ENCODE data around the gene PTPRJ. TPM values are rescaled to one million over a fixed set of nuclear protein-coding genes. Genes with fewer than 3 reads are reported as not detected.

The PTPRJ gene
- total RNA-seq, 1 donor from 2014 or later = 18.9 TPM

DNA sequence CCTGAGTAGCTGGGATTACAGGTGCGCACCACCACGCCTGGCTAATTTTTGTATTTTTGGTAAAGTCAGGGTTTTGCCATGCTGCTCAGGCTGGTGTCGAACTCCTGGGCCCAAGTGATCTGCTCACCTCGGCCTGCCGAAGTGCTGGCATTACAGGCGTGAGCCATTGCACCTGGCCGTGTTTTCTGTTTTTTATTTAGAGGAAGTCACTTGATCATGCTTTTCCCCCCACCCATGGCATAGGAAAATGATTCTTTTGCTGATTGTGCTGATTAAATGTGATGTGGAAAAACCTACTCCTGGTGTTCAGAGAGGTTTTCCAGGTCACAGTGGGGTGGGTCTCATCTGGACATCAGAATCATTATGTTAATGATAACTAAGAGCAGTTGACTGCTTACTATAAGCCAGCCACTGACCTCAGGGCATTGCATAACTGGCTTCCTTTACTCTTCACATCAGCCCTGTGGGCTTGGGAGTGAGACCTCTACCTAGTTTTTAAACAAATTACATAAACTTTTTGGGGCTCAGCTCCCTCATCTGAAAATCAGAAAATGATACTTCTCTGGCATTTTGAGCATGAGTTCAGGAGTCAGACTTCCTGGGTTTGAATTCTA lies 71.0 kb downstream of the PTPRJ start:
- no peak for DNase-seq (ENCODE audit: low spot score, unreplicated experiment)
- Mint-ChIP-seq H3K4me1 (ENCODE audit: low read depth) (peaks cover 41% of the 10 kb centered on the region), H3K36me3 (ENCODE audit: insufficient read depth) (no peaks in the 10 kb centered on the region), H3K9me3 (ENCODE audit: low read depth) (no peaks in the 10 kb centered on the region), H3K27ac (no peak overlapping the region), H3K27me3 (no peaks in the 10 kb centered on the region), H3K4me3 (ENCODE audit: low read depth) (no peak overlapping the region)
- TF ChIP-seq, protein P1, sequence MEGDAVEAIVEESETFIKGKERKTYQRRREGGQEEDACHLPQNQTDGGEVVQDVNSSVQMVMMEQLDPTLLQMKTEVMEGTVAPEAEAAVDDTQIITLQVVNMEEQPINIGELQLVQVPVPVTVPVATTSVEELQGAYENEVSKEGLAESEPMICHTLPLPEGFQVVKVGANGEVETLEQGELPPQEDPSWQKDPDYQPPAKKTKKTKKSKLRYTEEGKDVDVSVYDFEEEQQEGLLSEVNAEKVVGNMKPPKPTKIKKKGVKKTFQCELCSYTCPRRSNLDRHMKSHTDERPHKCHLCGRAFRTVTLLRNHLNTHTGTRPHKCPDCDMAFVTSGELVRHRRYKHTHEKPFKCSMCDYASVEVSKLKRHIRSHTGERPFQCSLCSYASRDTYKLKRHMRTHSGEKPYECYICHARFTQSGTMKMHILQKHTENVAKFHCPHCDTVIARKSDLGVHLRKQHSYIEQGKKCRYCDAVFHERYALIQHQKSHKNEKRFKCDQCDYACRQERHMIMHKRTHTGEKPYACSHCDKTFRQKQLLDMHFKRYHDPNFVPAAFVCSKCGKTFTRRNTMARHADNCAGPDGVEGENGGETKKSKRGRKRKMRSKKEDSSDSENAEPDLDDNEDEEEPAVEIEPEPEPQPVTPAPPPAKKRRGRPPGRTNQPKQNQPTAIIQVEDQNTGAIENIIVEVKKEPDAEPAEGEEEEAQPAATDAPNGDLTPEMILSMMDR (IDR thresholded peaks at IDR 0.05; ENCODE audit: unreplicated experiment) = no peak

GRCh38 chr11:48052183-48053044 lies 72.1 kb downstream of the PTPRJ start:
- H3K27ac Mint-ChIP-seq = peak overlapping the region; percentile 84
- H3K9me3 Mint-ChIP-seq (ENCODE audit: low read depth) = no peaks in the 10 kb centered on the region
- TF ChIP-seq, protein P1 (IDR thresholded peaks at IDR 0.05; ENCODE audit: unreplicated experiment) = no peak
- peaks cover 41% of the 10 kb centered on the region for H3K4me1 Mint-ChIP-seq (ENCODE audit: low read depth)
- H3K4me3 Mint-ChIP-seq (ENCODE audit: low read depth) = no peak overlapping the region
- DNase-seq (ENCODE audit: low spot score, unreplicated experiment) = no peak
- no peaks in the 10 kb centered on the region for H3K36me3 Mint-ChIP-seq (ENCODE audit: insufficient read depth)
- H3K27me3 Mint-ChIP-seq = no peaks in the 10 kb centered on the region

- DNase-seq (ENCODE audit: low spot score, unreplicated experiment) = no peak
- Mint-ChIP-seq H3K9me3 (ENCODE audit: low read depth) (no peaks in the 10 kb centered on the region), H3K4me1 (ENCODE audit: low read depth) (peaks cover 28% of the 10 kb centered on the region), H3K27ac (no peak overlapping the region), H3K27me3 (no peaks in the 10 kb centered on the region), H3K4me3 (ENCODE audit: low read depth) (no peak overlapping the region), H3K36me3 (ENCODE audit: insufficient read depth) (no peaks in the 10 kb centered on the region)
- TF ChIP-seq, protein P1 (IDR thresholded peaks at IDR 0.05; ENCODE audit: unreplicated experiment) = no peak
Observed at GRCh38 chr11:48054994-48055291, 74.6 kb downstream of the PTPRJ start.

DNA sequence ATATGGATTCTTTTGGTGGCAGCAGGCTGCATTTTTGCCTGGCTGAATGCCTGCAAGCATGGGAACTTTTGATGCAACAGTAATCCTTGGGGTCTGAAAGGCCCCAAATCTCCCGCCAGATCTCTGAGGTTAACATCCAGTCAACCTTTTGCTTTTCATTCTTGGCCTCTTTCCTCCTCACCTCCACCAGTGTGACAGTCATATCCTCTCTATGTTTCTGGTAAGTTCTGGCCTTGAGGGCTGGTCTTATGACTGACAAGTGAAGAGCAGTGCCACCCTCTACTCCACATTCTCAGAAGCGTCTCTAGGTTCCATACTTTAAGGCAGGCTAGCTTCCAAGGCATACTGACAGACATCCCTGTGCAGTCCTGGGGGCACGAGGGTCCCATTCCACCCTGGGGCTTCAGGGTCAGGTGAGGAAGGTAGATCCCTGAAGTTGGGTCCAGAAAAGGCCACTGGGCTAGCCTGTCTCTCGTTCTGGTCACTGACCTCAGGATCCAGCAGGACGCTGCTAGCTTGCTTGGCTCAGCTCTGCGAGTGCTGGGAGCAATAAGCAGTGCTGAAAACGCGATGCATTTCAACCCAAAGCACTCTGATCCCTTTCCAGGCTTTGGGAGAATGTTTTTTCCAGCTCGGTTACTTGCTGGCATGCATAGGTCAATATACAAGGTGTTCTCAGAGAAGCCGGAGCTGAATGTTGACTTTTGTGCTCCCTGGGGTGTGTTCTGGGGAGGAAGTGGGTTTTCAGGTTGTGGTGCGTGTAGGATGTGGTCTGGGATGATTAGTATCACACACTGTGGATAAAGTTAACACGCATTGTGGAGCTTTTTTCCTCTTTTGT lies 75.2 kb downstream of the PTPRJ start:
- Mint-ChIP-seq H3K4me3 (ENCODE audit: low read depth) (no peak overlapping the region), H3K27me3 (no peaks in the 10 kb centered on the region), H3K27ac (peak overlapping the region; percentile 79), H3K4me1 (ENCODE audit: low read depth) (peaks cover 22% of the 10 kb centered on the region), H3K36me3 (ENCODE audit: insufficient read depth) (no peaks in the 10 kb centered on the region), H3K9me3 (ENCODE audit: low read depth) (no peaks in the 10 kb centered on the region)
- TF ChIP-seq, protein P1 (IDR thresholded peaks at IDR 0.05; ENCODE audit: unreplicated experiment) = no peak
- DNase-seq (ENCODE audit: low spot score, unreplicated experiment) = no peak
